ENCODE results near the gene MAP2. TPM values are rescaled to one million over a fixed set of nuclear protein-coding genes. Genes with fewer than 3 reads are reported as not detected.

Gene MAP2
- total and polyA plus RNA-seq, 2 of the 8 experiments (the other 6 are each of a cell fraction or from before 2014, with no cell fraction given), result 5.9 to 9.4 TPM

- TF ChIP-seq RNF2 (IDR thresholded peaks at IDR 0.05; ENCODE audit: borderline replicate concordance, low read depth, low read length, missing control alignments, poor library complexity, severe bottlenecking), result no peak
- TF ChIP-seq TAF7 (optimal IDR thresholded peaks at IDR 0.05; ENCODE audit: borderline replicate concordance, low read depth, low read length), result peak; percentile 70
These were observed 347.8 kb downstream of the MAP2 start, which contains the start of gene UNC80 (continued) for GRCh38 chr2:209771474-209772289.

All from H1 (cell line).